Tibial artery (tissue), 4 donors: ENCODE data around the gene ERGIC1.
A peak's percentile ranks its signal among the peaks of the same experiment; 100 is the strongest.

Experiments used
- DNase-seq, 2 donors: peaks; one replicate each; pipeline ENCODE4 v3.0.0-alpha.2; 2019
- H3K27ac ChIP-seq, 2 donors: fragments of 200-600 bp; sonication (generic) in 1 of 2; 1 replicate in 1 of 2; 2 replicates in 1 of 2; pipeline ENCODE4 v1.5.1; 2018 to 2019; ENCODE audit warnings: mild to moderate bottlenecking in 1 of 2
- H3K27me3 ChIP-seq, 2 donors: fragments of 200-600 bp; sonication (generic) in 1 of 2; one replicate each; pipeline versions ENCODE4 v1.5.1 to v1.6.0; 2016 to 2019
- H3K36me3 ChIP-seq, 3 donors: fragments of 200-600 bp; sonication (generic) in 2 of 3; one replicate each; pipeline ENCODE4 v1.5.1; 2016 to 2019; ENCODE audit warnings: mild to moderate bottlenecking in 2 of 3
- H3K4me1 ChIP-seq, 4 donors: fragments of 200-600 bp; sonication (generic) in 2 of 4; 1 replicate in 3 of 4; 2 replicates in 1 of 4; pipeline ENCODE4 v1.5.1; 2016 to 2019
- H3K4me3 ChIP-seq, 2 donors: fragments of 200-600 bp; sonication (generic) in 1 of 2; 1 replicate in 1 of 2; 2 replicates in 1 of 2; pipeline ENCODE4 v1.5.1; 2018 to 2019; ENCODE audit warnings: mild to moderate bottlenecking in 2 of 2
- H3K9me3 ChIP-seq, 3 donors: fragments of 200-600 bp; sonication (generic) in 1 of 3; one replicate each; pipeline ENCODE4 v1.5.1; 2016 to 2019
- intact Hi-C: fragments of 100-400 bp; cut with DNase I; formaldehyde crosslinking; loops from one replicate; pipeline ENCODE4 v1.15.0; 2023; ENCODE audit warnings: low total_unique reads
- TF ChIP-seq, protein P1 (sequence below), 2 experiments: fragments of 200-600 bp in 1 of 2; fragments of 450-650 bp in 1 of 2; IDR thresholded peaks; one replicate each; pipeline ENCODE4 v1.5.1; 2017 to 2019; ENCODE audit warnings: antibody characterized with exemption in 2 of 2, mild to moderate bottlenecking in 1 of 2, moderate library complexity in 1 of 2

Gene ERGIC1

DNA sequence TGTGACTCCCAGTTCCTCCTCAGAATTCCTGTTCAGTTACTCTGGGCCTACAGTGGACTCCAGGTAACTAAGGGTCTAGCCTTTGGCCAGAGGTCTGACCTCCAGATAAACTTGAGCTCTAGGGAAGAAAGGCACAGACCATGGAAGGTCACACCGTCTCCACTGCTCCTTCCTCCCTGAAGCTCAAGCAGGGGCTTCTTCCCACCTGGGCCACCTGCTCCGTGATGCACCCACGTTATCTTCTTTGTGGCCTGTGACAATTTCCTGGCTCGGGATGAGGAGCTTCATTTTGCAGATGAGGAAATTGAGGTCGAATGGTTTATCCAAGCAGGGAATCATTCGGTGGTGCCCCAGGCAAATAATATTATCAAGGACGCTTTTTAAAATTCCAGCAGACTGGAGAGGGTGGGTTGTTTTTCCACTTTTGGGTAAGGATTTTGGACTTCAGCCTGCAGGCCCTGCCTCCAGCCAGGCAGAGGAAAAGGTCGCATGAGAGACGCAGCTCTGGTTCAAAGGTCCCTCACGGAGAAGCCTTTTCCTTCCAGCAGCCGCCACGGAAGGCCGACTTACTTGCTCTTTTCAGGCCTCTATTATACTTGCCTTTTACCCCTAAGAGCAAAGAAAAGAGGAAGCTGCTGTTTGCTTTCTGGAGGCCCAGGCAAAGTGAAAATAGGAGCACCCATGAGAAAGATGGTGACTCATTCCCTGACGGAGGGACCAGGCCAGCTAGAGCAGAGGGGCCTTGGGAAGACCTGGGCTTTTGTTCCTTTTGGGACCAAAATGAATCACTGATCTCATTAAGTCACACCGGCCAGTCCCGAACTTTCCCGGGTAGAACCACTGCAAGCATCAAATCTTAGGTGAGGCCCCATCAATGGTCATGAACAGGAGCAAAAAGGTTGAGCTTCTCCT is 40.2 kb upstream of the ERGIC1 start:
- peak in 1 of 2 donors; percentile 72 for DNase-seq
- peaks cover 10 to 97% (median 82%) of the 10 kb centered on the region in 4 donors for H3K4me1 ChIP-seq
- TF ChIP-seq, protein P1, sequence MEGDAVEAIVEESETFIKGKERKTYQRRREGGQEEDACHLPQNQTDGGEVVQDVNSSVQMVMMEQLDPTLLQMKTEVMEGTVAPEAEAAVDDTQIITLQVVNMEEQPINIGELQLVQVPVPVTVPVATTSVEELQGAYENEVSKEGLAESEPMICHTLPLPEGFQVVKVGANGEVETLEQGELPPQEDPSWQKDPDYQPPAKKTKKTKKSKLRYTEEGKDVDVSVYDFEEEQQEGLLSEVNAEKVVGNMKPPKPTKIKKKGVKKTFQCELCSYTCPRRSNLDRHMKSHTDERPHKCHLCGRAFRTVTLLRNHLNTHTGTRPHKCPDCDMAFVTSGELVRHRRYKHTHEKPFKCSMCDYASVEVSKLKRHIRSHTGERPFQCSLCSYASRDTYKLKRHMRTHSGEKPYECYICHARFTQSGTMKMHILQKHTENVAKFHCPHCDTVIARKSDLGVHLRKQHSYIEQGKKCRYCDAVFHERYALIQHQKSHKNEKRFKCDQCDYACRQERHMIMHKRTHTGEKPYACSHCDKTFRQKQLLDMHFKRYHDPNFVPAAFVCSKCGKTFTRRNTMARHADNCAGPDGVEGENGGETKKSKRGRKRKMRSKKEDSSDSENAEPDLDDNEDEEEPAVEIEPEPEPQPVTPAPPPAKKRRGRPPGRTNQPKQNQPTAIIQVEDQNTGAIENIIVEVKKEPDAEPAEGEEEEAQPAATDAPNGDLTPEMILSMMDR (IDR thresholded peaks at IDR 0.05), result no peak
- no peaks in the 10 kb centered on the region for H3K9me3 ChIP-seq
- intact Hi-C loops, result no loop called here
- H3K27me3 ChIP-seq, result no peaks in the 10 kb centered on the region
- H3K27ac ChIP-seq, result peak overlapping the region; percentile 87 to 90
- H3K36me3 ChIP-seq, result no peaks in the 10 kb centered on the region
- no peak overlapping the region for H3K4me3 ChIP-seq

GRCh38 chr5:172795318-172795977 is 38.6 kb upstream of the ERGIC1 start:
- peaks cover 6 to 95% (median 72%) of the 10 kb centered on the region in 4 donors for H3K4me1 ChIP-seq
- intact Hi-C loops, result no loop called here
- TF ChIP-seq, protein P1 (IDR thresholded peaks at IDR 0.05), result peak; percentile 35 to 47

DNA sequence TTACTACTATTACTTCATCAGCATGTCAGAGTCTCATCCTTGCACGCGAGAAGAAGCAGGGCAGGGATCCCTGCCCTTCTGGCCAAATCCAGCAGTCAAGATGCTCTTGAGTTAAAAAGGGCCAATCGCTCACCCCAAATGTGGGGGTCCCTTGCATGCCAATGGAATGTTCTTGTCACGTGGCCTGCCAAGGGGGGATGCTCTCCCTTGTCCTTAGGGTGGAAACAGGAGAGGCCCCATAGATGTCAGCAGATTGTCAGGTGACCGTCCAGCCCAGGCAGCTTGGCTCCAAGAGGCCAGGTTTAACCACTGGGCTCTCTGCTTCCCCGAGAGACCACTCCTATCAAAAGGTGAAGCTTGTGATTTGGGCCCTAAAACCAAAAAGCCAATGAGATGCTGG is 37.7 kb upstream of the ERGIC1 start:
- Histone ChIP-seq H3K27ac (peak overlapping the region; percentile 87 to 90), H3K4me3 (no peak overlapping the region), H3K9me3 (no peaks in the 10 kb centered on the region), H3K36me3 (no peaks in the 10 kb centered on the region), H3K27me3 (no peaks in the 10 kb centered on the region), H3K4me1 (peaks cover 6 to 95% (median 67%) of the 10 kb centered on the region in 4 donors)
- intact Hi-C loops, result no loop called here
- peak in 1 of 2 donors; percentile 64 for DNase-seq
- TF ChIP-seq, protein P1 (IDR thresholded peaks at IDR 0.05), result no peak

More at GRCh38 chr5:172795318-172795977, 38.6 kb upstream of the ERGIC1 start:
- DNase-seq, result peak; percentile 97 to 100
- Histone ChIP-seq H3K4me3 (no peak overlapping the region), H3K27me3 (no peaks in the 10 kb centered on the region), H3K27ac (peak overlapping the region; percentile 87 to 90), H3K36me3 (no peaks in the 10 kb centered on the region), H3K9me3 (no peaks in the 10 kb centered on the region)

- intact Hi-C loops, result no loop called here
- TF ChIP-seq, protein P1 (IDR thresholded peaks at IDR 0.05), result no peak
- H3K4me1 ChIP-seq, result peaks cover 6 to 84% (median 56%) of the 10 kb centered on the region in 4 donors
- no peak overlapping the region for H3K4me3 ChIP-seq
- no peaks in the 10 kb centered on the region for H3K36me3 ChIP-seq
- no peaks in the 10 kb centered on the region for H3K9me3 ChIP-seq
- H3K27me3 ChIP-seq, result no peaks in the 10 kb centered on the region
- H3K27ac ChIP-seq, result peak overlapping the region; percentile 87 to 90
- DNase-seq, result peak in 1 of 2 donors; percentile 65
Measured at GRCh38 chr5:172797771-172798191, 36.3 kb upstream of the ERGIC1 start.

DNA sequence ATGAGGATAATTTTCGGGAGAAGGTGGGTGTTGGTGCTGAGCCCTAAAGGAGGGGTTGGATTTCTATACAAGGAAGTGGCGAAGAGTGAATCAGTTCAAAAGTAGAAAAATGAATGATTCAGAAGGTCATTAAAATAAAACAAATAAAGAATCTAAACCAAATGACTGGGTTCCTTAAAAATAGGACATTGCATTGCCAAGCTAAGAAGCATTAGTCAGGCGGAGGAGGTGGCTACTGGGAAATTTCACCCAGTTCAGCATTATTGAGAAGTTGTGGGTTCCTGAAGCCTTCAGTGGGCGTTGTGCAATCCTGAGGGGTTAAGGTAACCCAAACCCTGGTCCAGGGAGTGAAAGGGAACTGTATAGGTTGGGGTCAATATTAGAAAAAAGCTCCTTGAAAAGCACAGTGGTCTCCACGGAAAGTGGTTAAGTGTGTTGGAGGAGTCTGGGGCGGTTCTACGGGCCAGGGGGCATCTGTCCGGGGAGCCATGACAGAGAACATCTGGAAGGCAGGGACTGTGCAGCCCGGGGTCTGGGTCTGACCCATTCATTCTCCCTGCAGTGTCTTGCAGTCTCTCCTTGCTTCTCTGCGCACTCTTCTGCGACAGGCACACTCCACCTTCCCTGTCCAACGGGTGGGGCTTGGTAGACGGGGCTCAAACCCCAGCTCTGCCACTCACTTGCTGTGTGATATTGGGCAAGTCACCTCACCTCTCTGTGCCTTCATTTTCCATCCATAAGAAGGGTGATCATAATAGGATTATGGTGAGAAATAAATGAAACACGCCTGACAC is 35.4 kb upstream of the ERGIC1 start:
- Histone ChIP-seq H3K4me1 (peaks cover 6 to 76% (median 49%) of the 10 kb centered on the region in 4 donors), H3K9me3 (no peaks in the 10 kb centered on the region), H3K36me3 (no peaks in the 10 kb centered on the region), H3K4me3 (no peak overlapping the region), H3K27ac (peak overlapping the region; percentile 87 to 90), H3K27me3 (no peaks in the 10 kb centered on the region)
- DNase-seq, result peak; percentile 84
- intact Hi-C loops, result no loop called here
- TF ChIP-seq, protein P1 (IDR thresholded peaks at IDR 0.05), result no peak
